PC-9 (cell line): ENCODE data around the gene KLHL18. TPM values are rescaled to one million over a fixed set of nuclear protein-coding genes. Genes with fewer than 3 reads are reported as not detected.

Experiments used
- BruUV-seq: library from RNA; stranded (reverse); fragments of 400-500 nt; replicated peaks from 2 replicates; lab custom pipeline; 2021; lab: Mats Ljungman, UMichigan
- CTCF ChIA-PET: fragments of 300-600 bp; sonication (Branson Sonifier 250); formaldehyde crosslinking; loops from one replicate; lab custom pipeline; 2022; ENCODE audit warnings: antibody characterized with exemption; lab: Charles Lee
- POLR2A ChIA-PET: fragments of 300-600 bp; sonication (Branson Sonifier 250); formaldehyde crosslinking; loops from one replicate; lab custom pipeline; 2022; ENCODE audit warnings: antibody characterized with exemption; ENCODE audit not compliant: unreplicated experiment; lab: Charles Lee
- DNase-seq, 2 experiments: peaks; one replicate each; pipeline versions ENCODE4 v3.0.0 to v3.0.0-alpha.2; 2015 to 2022; ENCODE audit warnings: mixed read lengths in 1 of 2
- H2AFZ ChIP-seq: fragments of 200-600 bp; sonication (generic); 2 replicates; pipeline ENCODE4 v1.8.1; 2017; ENCODE audit warnings: antibody characterized with exemption
- H3F3A ChIP-seq: fragments of 200-600 bp; sonication (generic); 2 replicates; pipeline ENCODE4 v1.8.1; 2017; ENCODE audit warnings: antibody characterized with exemption, mild to moderate bottlenecking, low read depth; ENCODE audit not compliant: insufficient read depth
- H3K27ac ChIP-seq: fragments of 200-600 bp; sonication (generic); 2 replicates; pipeline ENCODE4 v1.6.1; 2016; ENCODE audit warnings: mixed run types
- H3K27me3 ChIP-seq: fragments of 200-600 bp; sonication (generic); 2 replicates; pipeline ENCODE4 v1.6.1; 2016; ENCODE audit warnings: low read depth, mixed run types; ENCODE audit not compliant: insufficient read depth
- H3K36me3 ChIP-seq: fragments of 200-600 bp; sonication (generic); 2 replicates; pipeline ENCODE4 v1.6.1; 2016; ENCODE audit warnings: low read depth, mixed run types
- H3K4me1 ChIP-seq: fragments of 200-600 bp; sonication (generic); replicated peaks from 2 replicates; pipeline ENCODE4 v1.6.1; 2016; ENCODE audit warnings: mixed run types; ENCODE audit not compliant: insufficient read depth
- H3K4me2 ChIP-seq: fragments of 200-600 bp; sonication (generic); 2 replicates; pipeline ENCODE4 v1.6.1; 2017; ENCODE audit warnings: mixed run types
- H3K4me3 ChIP-seq: fragments of 200-600 bp; sonication (generic); 2 replicates; pipeline ENCODE4 v1.6.1; 2016; ENCODE audit warnings: mixed run types
- H3K79me2 ChIP-seq: fragments of 200-600 bp; sonication (generic); 2 replicates; pipeline ENCODE4 v1.6.1; 2017; ENCODE audit warnings: low read depth, mixed run types
- H3K9me2 ChIP-seq: fragments of 200-600 bp; sonication (generic); 2 replicates; pipeline ENCODE4 v1.8.1; 2017; ENCODE audit warnings: mild to moderate bottlenecking; ENCODE audit not compliant: insufficient read depth
- H3K9me3 ChIP-seq: fragments of 200-600 bp; sonication (generic); 2 replicates; pipeline ENCODE4 v1.8.1; 2016; ENCODE audit warnings: low read depth; ENCODE audit not compliant: insufficient read depth
- H4K20me1 ChIP-seq: fragments of 200-600 bp; sonication (generic); 2 replicates; pipeline ENCODE4 v1.8.1; 2017; ENCODE audit not compliant: insufficient read depth
- CTCF ChIP-seq: fragments of 200-600 bp; sonication (generic); conservative IDR thresholded peaks from 2 replicates; pipeline ENCODE4 v1.6.1; 2017; ENCODE audit warnings: mixed run types, antibody characterized with exemption, mild to moderate bottlenecking, moderate library complexity
- EZH2 ChIP-seq: fragments of 200-600 bp; sonication (generic); IDR thresholded peaks from 2 replicates; pipeline ENCODE4 v1.8.0; 2017; ENCODE audit warnings: antibody characterized with exemption, low read depth
- intact Hi-C: fragments of 100-400 bp; cut with micrococcal nuclease; formaldehyde crosslinking; loops from one replicate; pipeline ENCODE4 v1.10.0; 2022; ENCODE audit not compliant: unreplicated experiment
- total RNA-seq: library from RNA; stranded (reverse); gene quantifications from 2 replicates; pipeline ENCODE4 v1.2.3, GENCODE V29; 2021

Gene KLHL18
- total RNA-seq, 1 experiment from 2014 or later: 16.0 TPM

GRCh38 chr3:47310391-47310790, 27.6 kb downstream of the KLHL18 start:
- Histone ChIP-seq H3K27me3 (no peaks in the 10 kb centered on the region), H3K9me3 (no peaks in the 10 kb centered on the region), H3K36me3 (no peaks in the 10 kb centered on the region), H3K79me2 (no peaks in the 10 kb centered on the region), H3K4me1 (no peaks in the 10 kb centered on the region), H3K4me3 (no peak overlapping the region), H3F3A (no peaks in the 10 kb centered on the region; the same call in 1 of the 2 replicates), H4K20me1 (no peaks in the 10 kb centered on the region; the same call in 1 of the 2 replicates), H3K27ac (no peak overlapping the region), H3K9me2 (no peaks in the 10 kb centered on the region), H3K4me2 (no peak overlapping the region), H2AFZ (no peak overlapping the region)
- BruUV-seq: no TSS peak
- DNase-seq: no peak
- intact Hi-C loops: no loop called here
- ChIA-PET CTCF (no interaction called here), POLR2A (no interaction called here)
- no peak for TF ChIP-seq EZH2
- TF ChIP-seq CTCF: no peak

GRCh38 chr3:47313341-47314055, 30.8 kb downstream of the KLHL18 start:
- CTCF ChIA-PET: no interaction called here
- intact Hi-C loops: no loop called here
- POLR2A ChIA-PET: no interaction called here

GRCh38 chr3:47314056-47314764, 31.5 kb downstream of the KLHL18 start:
- intact Hi-C loops: no loop called here
- no peaks in the 10 kb centered on the region for H3K36me3 ChIP-seq
- H2AFZ ChIP-seq: no peak overlapping the region
- peaks cover 4% of the 10 kb centered on the region; the same call in 1 of the 2 replicates for H3F3A ChIP-seq
- no peaks in the 10 kb centered on the region for H3K4me1 ChIP-seq
- H3K79me2 ChIP-seq: no peaks in the 10 kb centered on the region
- H3K9me2 ChIP-seq: no peaks in the 10 kb centered on the region
- H3K27ac ChIP-seq: no peak overlapping the region
- no peaks in the 10 kb centered on the region; the same call in 1 of the 2 replicates for H4K20me1 ChIP-seq
- CTCF ChIA-PET: no interaction called here
- no peak overlapping the region for H3K4me2 ChIP-seq
- no peak overlapping the region for H3K4me3 ChIP-seq
- no peaks in the 10 kb centered on the region for H3K9me3 ChIP-seq
- no peak for DNase-seq
- no peaks in the 10 kb centered on the region for H3K27me3 ChIP-seq
- TF ChIP-seq CTCF: no peak
- TF ChIP-seq EZH2: no peak
- POLR2A ChIA-PET: interaction anchor here (0.6 kb wide), 1 partner anchor 184 kb away, joined by 6 read pairs; no protein-coding TSS in a partner anchor
- BruUV-seq: no TSS peak

More at GRCh38 chr3:47313341-47314055, 30.8 kb downstream of the KLHL18 start:
- no peaks in the 10 kb centered on the region; the same call in 1 of the 2 replicates for H4K20me1 ChIP-seq
- H3K4me2 ChIP-seq: no peak overlapping the region
- no peaks in the 10 kb centered on the region for H3K9me3 ChIP-seq
- TF ChIP-seq EZH2 (no peak), CTCF (no peak)
- H2AFZ ChIP-seq: no peak overlapping the region
- no peaks in the 10 kb centered on the region for H3K79me2 ChIP-seq
- no peak for DNase-seq
- H3F3A ChIP-seq: peaks cover 4% of the 10 kb centered on the region; the same call in 1 of the 2 replicates
- no peak overlapping the region for H3K4me3 ChIP-seq
- no peaks in the 10 kb centered on the region for H3K4me1 ChIP-seq
- H3K36me3 ChIP-seq: no peaks in the 10 kb centered on the region
- no TSS peak for BruUV-seq
- H3K9me2 ChIP-seq: no peaks in the 10 kb centered on the region
- no peak overlapping the region for H3K27ac ChIP-seq
- H3K27me3 ChIP-seq: no peaks in the 10 kb centered on the region
